Mesothelial cell of epicardium (in vitro differentiated cells): Measurements from ENCODE around the gene PAX5. TPM values are rescaled to one million over a fixed set of nuclear protein-coding genes. Genes with fewer than 3 reads are reported as not detected.

Experiments used
- DNase-seq, 2 experiments: peaks; one replicate each; pipeline ENCODE4 v3.0.0; 2021; ENCODE audit warnings: low spot score in 2 of 2; ENCODE audit not compliant: unreplicated experiment in 2 of 2
- H3K27ac Mint-ChIP-seq: 2 replicates; pipeline ENCODE4 v1.8.0; 2021; ENCODE audit warnings: mixed read lengths
- H3K27me3 Mint-ChIP-seq: 2 replicates; pipeline ENCODE4 v1.8.0; 2021; ENCODE audit warnings: low read depth, mixed read lengths
- H3K36me3 Mint-ChIP-seq: 2 replicates; pipeline ENCODE4 v1.8.0; 2021; ENCODE audit warnings: mixed read lengths
- H3K4me1 Mint-ChIP-seq: 2 replicates; pipeline ENCODE4 v1.8.0; 2021; ENCODE audit warnings: mixed read lengths
- H3K4me3 Mint-ChIP-seq: 2 replicates; pipeline ENCODE4 v1.8.0; 2021; ENCODE audit warnings: mild to moderate bottlenecking, moderate library complexity, mixed read lengths
- H3K9me3 Mint-ChIP-seq: 2 replicates; pipeline ENCODE4 v1.8.0; 2021; ENCODE audit warnings: mixed read lengths
- total RNA-seq: library from RNA; stranded (reverse); gene quantifications from 3 replicates; pipeline ENCODE4 v1.2.1, GENCODE V29; 2021
- TF ChIP-seq, protein P1 (sequence below): fragments of 200-600 bp; sonication (generic); IDR thresholded peaks from one replicate; pipeline ENCODE4 v1.5.0; 2021; ENCODE audit warnings: antibody characterized with exemption; ENCODE audit not compliant: unreplicated experiment

Gene PAX5
- total RNA-seq, 1 donor from 2014 or later: not detected

DNA sequence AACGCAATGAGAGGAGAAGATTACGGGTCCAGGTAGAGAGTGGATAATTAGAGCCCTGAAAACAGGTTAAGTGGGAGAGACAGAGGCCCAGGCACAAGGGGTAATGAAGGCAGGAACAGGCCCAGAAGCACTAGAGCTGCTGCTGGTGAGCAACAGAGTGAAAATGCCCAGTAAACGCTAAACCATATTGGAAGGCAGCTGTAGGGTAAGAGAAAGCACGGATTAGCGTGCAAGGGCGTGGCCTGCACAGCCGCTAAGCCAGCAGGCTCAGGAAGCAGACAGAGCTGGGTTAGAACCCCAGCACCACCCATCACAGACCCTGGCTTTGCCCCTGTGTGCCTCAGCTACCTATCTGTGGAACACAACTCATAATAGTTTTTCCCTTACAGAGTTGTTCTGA, 93.2 kb downstream of the PAX5 start:
- Mint-ChIP-seq H3K27me3 (peaks cover 29% of the 10 kb centered on the region), H3K27ac (no peak overlapping the region), H3K4me3 (no peak overlapping the region), H3K36me3 (no peaks in the 10 kb centered on the region), H3K9me3 (no peaks in the 10 kb centered on the region), H3K4me1 (peaks cover 4% of the 10 kb centered on the region)
- TF ChIP-seq, protein P1, sequence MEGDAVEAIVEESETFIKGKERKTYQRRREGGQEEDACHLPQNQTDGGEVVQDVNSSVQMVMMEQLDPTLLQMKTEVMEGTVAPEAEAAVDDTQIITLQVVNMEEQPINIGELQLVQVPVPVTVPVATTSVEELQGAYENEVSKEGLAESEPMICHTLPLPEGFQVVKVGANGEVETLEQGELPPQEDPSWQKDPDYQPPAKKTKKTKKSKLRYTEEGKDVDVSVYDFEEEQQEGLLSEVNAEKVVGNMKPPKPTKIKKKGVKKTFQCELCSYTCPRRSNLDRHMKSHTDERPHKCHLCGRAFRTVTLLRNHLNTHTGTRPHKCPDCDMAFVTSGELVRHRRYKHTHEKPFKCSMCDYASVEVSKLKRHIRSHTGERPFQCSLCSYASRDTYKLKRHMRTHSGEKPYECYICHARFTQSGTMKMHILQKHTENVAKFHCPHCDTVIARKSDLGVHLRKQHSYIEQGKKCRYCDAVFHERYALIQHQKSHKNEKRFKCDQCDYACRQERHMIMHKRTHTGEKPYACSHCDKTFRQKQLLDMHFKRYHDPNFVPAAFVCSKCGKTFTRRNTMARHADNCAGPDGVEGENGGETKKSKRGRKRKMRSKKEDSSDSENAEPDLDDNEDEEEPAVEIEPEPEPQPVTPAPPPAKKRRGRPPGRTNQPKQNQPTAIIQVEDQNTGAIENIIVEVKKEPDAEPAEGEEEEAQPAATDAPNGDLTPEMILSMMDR: no peak
- DNase-seq: no peak

- no peaks in the 10 kb centered on the region for H3K36me3 Mint-ChIP-seq
- no peak overlapping the region for H3K4me3 Mint-ChIP-seq
- no peaks in the 10 kb centered on the region for H3K9me3 Mint-ChIP-seq
- DNase-seq: no peak
- TF ChIP-seq, protein P1: no peak
- peaks cover 29% of the 10 kb centered on the region for H3K27me3 Mint-ChIP-seq
- H3K27ac Mint-ChIP-seq: no peak overlapping the region
- H3K4me1 Mint-ChIP-seq: peaks cover 4% of the 10 kb centered on the region
These were observed 93.6 kb downstream of the PAX5 start for GRCh38 chr9:36940500-36940853.

GRCh38 chr9:36939655-36940499, 94.2 kb downstream of the PAX5 start:
- no peak overlapping the region for H3K27ac Mint-ChIP-seq
- peaks cover 29% of the 10 kb centered on the region for H3K27me3 Mint-ChIP-seq
- H3K36me3 Mint-ChIP-seq: no peaks in the 10 kb centered on the region
- DNase-seq: no peak
- no peak overlapping the region for H3K4me3 Mint-ChIP-seq
- H3K4me1 Mint-ChIP-seq: peaks cover 4% of the 10 kb centered on the region
- no peaks in the 10 kb centered on the region for H3K9me3 Mint-ChIP-seq
- TF ChIP-seq, protein P1: no peak

- TF ChIP-seq, protein P1: no peak
- peaks cover 28% of the 10 kb centered on the region for H3K27me3 Mint-ChIP-seq
These were observed 94.9 kb downstream of the PAX5 start for GRCh38 chr9:36939214-36939613.

DNA sequence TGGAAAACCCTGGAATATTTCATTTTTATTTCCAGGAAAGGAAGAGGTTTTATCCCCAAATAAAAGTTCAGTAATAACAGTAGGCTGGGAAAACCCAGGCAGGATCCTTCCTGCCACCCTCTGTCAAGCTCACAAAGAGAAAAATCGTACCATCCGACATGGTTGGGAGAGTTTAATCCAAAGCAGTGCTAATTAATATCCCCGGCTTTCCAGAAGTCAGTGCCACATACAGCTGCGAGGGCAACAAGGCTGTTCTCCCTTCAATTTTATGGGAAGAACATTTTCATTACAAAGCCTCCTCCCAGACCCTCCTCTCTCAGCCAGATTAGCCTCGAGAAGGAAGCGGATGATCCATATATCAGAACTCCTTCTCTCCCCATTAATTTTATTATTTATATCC, 95.5 kb downstream of the PAX5 start:
- H3K27me3 Mint-ChIP-seq: peaks cover 28% of the 10 kb centered on the region
- H3K36me3 Mint-ChIP-seq: no peaks in the 10 kb centered on the region
- TF ChIP-seq, protein P1: no peak
- DNase-seq: no peak
- no peak overlapping the region for H3K27ac Mint-ChIP-seq
- H3K4me1 Mint-ChIP-seq: peaks cover 4% of the 10 kb centered on the region
- no peak overlapping the region for H3K4me3 Mint-ChIP-seq
- H3K9me3 Mint-ChIP-seq: no peaks in the 10 kb centered on the region

More at GRCh38 chr9:36939214-36939613, 94.9 kb downstream of the PAX5 start:
- H3K9me3 Mint-ChIP-seq: no peaks in the 10 kb centered on the region
- no peak for DNase-seq
- no peak overlapping the region for H3K4me3 Mint-ChIP-seq
- H3K36me3 Mint-ChIP-seq: no peaks in the 10 kb centered on the region
- peaks cover 4% of the 10 kb centered on the region for H3K4me1 Mint-ChIP-seq
- no peak overlapping the region for H3K27ac Mint-ChIP-seq
